ENCODE results near the gene TOMM34. TPM values are rescaled to one million over a fixed set of nuclear protein-coding genes. Genes with fewer than 3 reads are reported as not detected.

The TOMM34 gene
- polyA plus RNA-seq, 2 of the 4 experiments (the other 2 are of a cell fraction): 23.4 to 30.8 TPM

DNA sequence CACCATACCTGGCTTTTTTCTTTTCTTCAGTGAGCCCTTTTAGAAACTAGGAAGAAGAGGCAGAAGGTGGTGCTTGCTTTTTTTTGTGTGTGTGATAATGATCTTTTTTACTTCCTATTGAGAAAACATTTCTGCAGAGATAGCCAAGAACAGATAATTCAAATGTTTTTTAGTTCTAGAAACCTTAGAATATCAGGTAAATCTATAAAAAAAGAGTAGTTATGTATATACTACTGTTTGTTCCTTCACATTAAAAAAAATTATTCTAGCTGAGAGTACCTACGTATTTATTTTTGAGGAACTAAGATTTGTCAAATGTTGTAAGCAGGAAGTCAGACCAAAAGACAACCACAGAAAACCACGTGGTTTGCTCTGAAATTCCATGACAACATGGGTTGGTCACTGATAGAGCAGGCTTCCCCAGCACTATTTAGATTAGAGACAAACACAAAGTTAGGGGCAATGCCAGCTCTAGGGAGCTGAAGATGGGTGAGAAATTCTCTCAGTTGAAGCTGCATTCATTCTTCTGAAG is 19.0 kb upstream of the TOMM34 start:
- TF ChIP-seq EHF (CRISPR knock-in tag; IDR thresholded peaks at IDR 0.05) (no peak), RFX5 (IDR thresholded peaks at IDR 0.05) (no peak), HMGXB4 (CRISPR knock-in tag; IDR thresholded peaks at IDR 0.05; ENCODE audit: borderline replicate concordance) (no peak), SMC3 (IDR thresholded peaks at IDR 0.05) (no peak), ZFP36 (IDR thresholded peaks at IDR 0.05; ENCODE audit: borderline replicate concordance, partially characterized antibody) (no peak), CBX2 (IDR thresholded peaks at IDR 0.05; ENCODE audit: borderline replicate concordance, low read depth) (no peak), RCOR1 (IDR thresholded peaks at IDR 0.05; ENCODE audit: low read depth, low read length) (no peak), HOXA7 (CRISPR knock-in tag; IDR thresholded peaks at IDR 0.05) (no peak)
- TF ChIP-seq, protein P1, sequence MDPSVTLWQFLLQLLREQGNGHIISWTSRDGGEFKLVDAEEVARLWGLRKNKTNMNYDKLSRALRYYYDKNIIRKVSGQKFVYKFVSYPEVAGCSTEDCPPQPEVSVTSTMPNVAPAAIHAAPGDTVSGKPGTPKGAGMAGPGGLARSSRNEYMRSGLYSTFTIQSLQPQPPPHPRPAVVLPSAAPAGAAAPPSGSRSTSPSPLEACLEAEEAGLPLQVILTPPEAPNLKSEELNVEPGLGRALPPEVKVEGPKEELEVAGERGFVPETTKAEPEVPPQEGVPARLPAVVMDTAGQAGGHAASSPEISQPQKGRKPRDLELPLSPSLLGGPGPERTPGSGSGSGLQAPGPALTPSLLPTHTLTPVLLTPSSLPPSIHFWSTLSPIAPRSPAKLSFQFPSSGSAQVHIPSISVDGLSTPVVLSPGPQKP (IDR thresholded peaks at IDR 0.05; ENCODE audit: low read depth, low read length): no peak
- FAIRE-seq: no peak
- Histone ChIP-seq H3K4me3 (no peak overlapping the region), H3K4me1 (no peaks in the 10 kb centered on the region), H3K9me3 (no peaks in the 10 kb centered on the region), H3K27ac (no peak overlapping the region), H3K4me2 (no peak overlapping the region)
- 80% methylated on average over 2 of the region's 2 CpGs for WGBS (ENCODE audit: missing lambda C conversion rate)
- DNase-seq (ENCODE audit: low read depth in 1 of 2, low spot score in 1 of 2): no peak
- no peak for ATAC-seq
- CTCF ChIA-PET: interaction anchor here (0.7 to 4.7 kb wide), 2 partner anchors 13 to 116 kb away, joined by 3 to 25 read pairs; partner anchors contain the start of gene STK4
- POLR2A ChIA-PET: no interaction called here

DNA sequence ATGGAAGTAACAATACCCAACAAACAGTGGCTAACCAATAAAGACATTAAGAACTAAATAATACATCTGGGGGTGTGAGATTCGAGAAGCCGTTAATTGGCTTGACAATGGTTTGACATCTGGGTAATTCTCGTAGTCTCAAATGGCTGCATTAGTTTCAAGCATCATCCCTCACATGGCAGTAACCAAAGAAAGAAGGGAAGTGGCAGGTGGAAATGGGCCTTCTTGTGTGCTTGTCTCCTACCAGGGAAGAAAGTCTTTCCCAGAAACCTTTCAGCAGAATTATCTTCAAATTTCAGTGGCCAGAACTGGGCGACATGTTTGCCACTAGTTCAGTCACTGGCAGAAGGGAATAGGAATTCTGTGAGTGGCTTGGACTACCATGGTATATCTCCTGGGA is 16.5 kb upstream of the TOMM34 start:
- ATAC-seq (no peak), FAIRE-seq (no peak), DNase-seq (ENCODE audit: low read depth in 1 of 2, low spot score in 1 of 2) (no peak)
- POLR2A ChIA-PET: no interaction called here
- 98% methylated on average over 4 of the region's 4 CpGs for WGBS (ENCODE audit: missing lambda C conversion rate)
- H3K9me3 ChIP-seq: no peaks in the 10 kb centered on the region
- peaks cover 13% of the 10 kb centered on the region for H3K4me1 ChIP-seq
- no peak overlapping the region for H3K4me2 ChIP-seq
- TF ChIP-seq PBX3 (IDR thresholded peaks at IDR 0.05) (no peak), MAX (IDR thresholded peaks at IDR 0.05) (no peak), RARB (CRISPR knock-in tag; IDR thresholded peaks at IDR 0.05) (no peak), KDM1A (IDR thresholded peaks at IDR 0.05; ENCODE audit: low read depth) (no peak), JUNB (IDR thresholded peaks at IDR 0.05) (no peak), POLR2A (IDR thresholded peaks at IDR 0.05; ENCODE audit: low read length) (no peak), KDM5A (IDR thresholded peaks at IDR 0.05) (no peak), EP300 (IDR thresholded peaks at IDR 0.05) (no peak), ZC3H11A (IDR thresholded peaks at IDR 0.05) (no peak), SREBF2 (IDR thresholded peaks at IDR 0.05) (no peak), FOSB (CRISPR knock-in tag; IDR thresholded peaks at IDR 0.05) (no peak)
- TF ChIP-seq, protein P2, sequence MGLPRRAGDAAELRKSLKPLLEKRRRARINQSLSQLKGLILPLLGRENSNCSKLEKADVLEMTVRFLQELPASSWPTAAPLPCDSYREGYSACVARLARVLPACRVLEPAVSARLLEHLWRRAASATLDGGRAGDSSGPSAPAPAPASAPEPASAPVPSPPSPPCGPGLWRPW (IDR thresholded peaks at IDR 0.05): no peak
- TF ChIP-seq, protein P1 (IDR thresholded peaks at IDR 0.05; ENCODE audit: low read depth, low read length): no peak
- H3K27ac ChIP-seq: no peak overlapping the region
- CTCF ChIA-PET: no interaction called here
- no peak overlapping the region for H3K4me3 ChIP-seq

Data from A549 (cell line).